ENCODE results near the gene CENPN.

The CENPN gene

GRCh38 chr16:80985611-80986010 lies 21.4 kb upstream of the CENPN start:
- H3K79me2 ChIP-seq (ENCODE audit: low read length) = peaks cover 12% of the 10 kb centered on the region
- no peak for TF ChIP-seq CTCF (IDR thresholded peaks at IDR 0.05; ENCODE audit: low read length)
- TF ChIP-seq EZH2 (optimal IDR thresholded peaks at IDR 0.05; ENCODE audit: low read depth, low read length) = no peak
- no peak for TF ChIP-seq EZH2phosphoT487 (IDR thresholded peaks at IDR 0.05; ENCODE audit: low read length)
- H3K4me3 ChIP-seq (ENCODE audit: low read length) = no peak overlapping the region
- no peak overlapping the region for H3K4me2 ChIP-seq (ENCODE audit: low read depth, low read length)
- no peaks in the 10 kb centered on the region for H3K9me3 ChIP-seq (replicated peaks; ENCODE audit: insufficient read depth, low read length)
- no peaks in the 10 kb centered on the region for H3K36me3 ChIP-seq (replicated peaks; ENCODE audit: insufficient read depth, low read length)
- H2AFZ ChIP-seq (ENCODE audit: low read length) = no peak overlapping the region
- H3K9ac ChIP-seq (ENCODE audit: low read length) = no peak overlapping the region
- no peaks in the 10 kb centered on the region for H3K9me2 ChIP-seq (replicated peaks; ENCODE audit: insufficient read depth, low read length)
- no peak overlapping the region for H3K27ac ChIP-seq (ENCODE audit: low read length)
- no peaks in the 10 kb centered on the region for H3F3A ChIP-seq (ENCODE audit: insufficient read depth, low read length)
- no peaks in the 10 kb centered on the region for H4K20me1 ChIP-seq (ENCODE audit: insufficient read depth, low read length)
- H3K27me3 ChIP-seq (replicated peaks; ENCODE audit: insufficient read depth, low read length) = no peaks in the 10 kb centered on the region
- DNase-seq = no peak
- no peaks in the 10 kb centered on the region for H3K4me1 ChIP-seq (ENCODE audit: low read length)

GRCh38 chr16:80986557-80986956 lies 20.5 kb upstream of the CENPN start:
- Histone ChIP-seq H3K9me2 (replicated peaks; ENCODE audit: insufficient read depth, low read length) (no peaks in the 10 kb centered on the region), H3K4me1 (ENCODE audit: low read length) (no peaks in the 10 kb centered on the region), H3K9me3 (replicated peaks; ENCODE audit: insufficient read depth, low read length) (no peaks in the 10 kb centered on the region), H3F3A (ENCODE audit: insufficient read depth, low read length) (no peaks in the 10 kb centered on the region), H3K36me3 (replicated peaks; ENCODE audit: insufficient read depth, low read length) (no peaks in the 10 kb centered on the region), H3K27me3 (replicated peaks; ENCODE audit: insufficient read depth, low read length) (no peaks in the 10 kb centered on the region), H4K20me1 (ENCODE audit: insufficient read depth, low read length) (no peaks in the 10 kb centered on the region), H3K27ac (ENCODE audit: low read length) (no peak overlapping the region), H2AFZ (ENCODE audit: low read length) (no peak overlapping the region), H3K79me2 (ENCODE audit: low read length) (peaks cover 19% of the 10 kb centered on the region), H3K4me3 (ENCODE audit: low read length) (no peak overlapping the region), H3K9ac (ENCODE audit: low read length) (no peak overlapping the region), H3K4me2 (ENCODE audit: low read depth, low read length) (no peak overlapping the region)
- TF ChIP-seq EZH2 (optimal IDR thresholded peaks at IDR 0.05; ENCODE audit: low read depth, low read length) (no peak), CTCF (IDR thresholded peaks at IDR 0.05; ENCODE audit: low read length) (no peak), EZH2phosphoT487 (IDR thresholded peaks at IDR 0.05; ENCODE audit: low read length) (no peak)
- no peak for DNase-seq

- Histone ChIP-seq H3K4me2 (ENCODE audit: low read depth, low read length) (no peak overlapping the region), H3K79me2 (ENCODE audit: low read length) (peaks cover 40% of the 10 kb centered on the region), H3K9ac (ENCODE audit: low read length) (no peak overlapping the region), H3K4me3 (ENCODE audit: low read length) (no peak overlapping the region), H3K9me2 (replicated peaks; ENCODE audit: insufficient read depth, low read length) (no peaks in the 10 kb centered on the region), H3K9me3 (replicated peaks; ENCODE audit: insufficient read depth, low read length) (no peaks in the 10 kb centered on the region), H3K36me3 (replicated peaks; ENCODE audit: insufficient read depth, low read length) (no peaks in the 10 kb centered on the region), H3F3A (ENCODE audit: insufficient read depth, low read length) (no peaks in the 10 kb centered on the region), H2AFZ (ENCODE audit: low read length) (no peak overlapping the region), H3K4me1 (ENCODE audit: low read length) (no peaks in the 10 kb centered on the region), H3K27ac (ENCODE audit: low read length) (no peak overlapping the region), H3K27me3 (replicated peaks; ENCODE audit: insufficient read depth, low read length) (no peaks in the 10 kb centered on the region), H4K20me1 (ENCODE audit: insufficient read depth, low read length) (no peaks in the 10 kb centered on the region)
- DNase-seq = no peak
- TF ChIP-seq EZH2 (optimal IDR thresholded peaks at IDR 0.05; ENCODE audit: low read depth, low read length) = no peak
- no peak for TF ChIP-seq EZH2phosphoT487 (IDR thresholded peaks at IDR 0.05; ENCODE audit: low read length)
- no peak for TF ChIP-seq CTCF (IDR thresholded peaks at IDR 0.05; ENCODE audit: low read length)
Observed at GRCh38 chr16:80988756-80989155, 18.3 kb upstream of the CENPN start.
